H9 (cell line): ENCODE data around the gene TGFA. TPM values are rescaled to one million over a fixed set of nuclear protein-coding genes. Genes with fewer than 3 reads are reported as not detected.

Experiments
- DNase-seq: peaks from one replicate; pipeline ENCODE4 v3.0.0-alpha.2; 2017
- H2AFZ ChIP-seq: one replicate; pipeline ENCODE4 v1.6.1; 2013; ENCODE audit warnings: mild to moderate bottlenecking, low read length, control low read depth, moderate library complexity
- H2AK5ac ChIP-seq: 2 replicates; pipeline ENCODE4 v1.6.1; 2013; ENCODE audit warnings: low read length, control low read depth, mixed read lengths; ENCODE audit not compliant: insufficient read length
- H2BK120ac ChIP-seq: one replicate; pipeline ENCODE4 v1.6.1; 2013; ENCODE audit warnings: low read depth, mild to moderate bottlenecking, low read length, control low read depth, inconsistent platforms; ENCODE audit not compliant: poor library complexity, severe bottlenecking
- H2BK12ac ChIP-seq: 2 replicates; pipeline ENCODE4 v1.6.1; 2013; ENCODE audit warnings: low read length, control low read depth, mixed read lengths, low read depth; ENCODE audit not compliant: insufficient read length
- H2BK15ac ChIP-seq: 2 replicates; pipeline ENCODE4 v1.6.1; 2013; ENCODE audit warnings: low read depth, low read length, control low read depth
- H2BK20ac ChIP-seq: one replicate; pipeline ENCODE4 v1.6.1; 2013; ENCODE audit warnings: low read depth, mild to moderate bottlenecking, low read length, control low read depth, inconsistent platforms; ENCODE audit not compliant: poor library complexity, severe bottlenecking
- H2BK5ac ChIP-seq: 2 replicates; pipeline ENCODE4 v1.6.1; 2013; ENCODE audit warnings: low read length, control low read depth, mixed read lengths; ENCODE audit not compliant: insufficient read length
- H3K14ac ChIP-seq: 2 replicates; pipeline ENCODE4 v1.6.1; 2013; ENCODE audit warnings: low read length, control low read depth; ENCODE audit not compliant: insufficient read depth
- H3K18ac ChIP-seq: 2 replicates; pipeline ENCODE4 v1.6.1; 2013; ENCODE audit warnings: low read depth, mild to moderate bottlenecking, mixed read lengths, low read length, control low read depth; ENCODE audit not compliant: insufficient read length
- H3K23ac ChIP-seq: 2 replicates; pipeline ENCODE4 v1.6.1; 2013; ENCODE audit warnings: low read length, control low read depth, mixed read lengths, low read depth; ENCODE audit not compliant: insufficient read length
- H3K23me2 ChIP-seq: 2 replicates; pipeline ENCODE4 v1.6.1; 2013; ENCODE audit warnings: low read depth, mild to moderate bottlenecking, mixed read lengths, low read length, control low read depth; ENCODE audit not compliant: insufficient read length, poor library complexity, severe bottlenecking
- H3K27ac ChIP-seq: 2 replicates; pipeline ENCODE4 v1.5.1; 2013; ENCODE audit warnings: low read length, control low read depth, mixed read lengths, low read depth; ENCODE audit not compliant: insufficient read length
- H3K27me3 ChIP-seq: 2 replicates; pipeline ENCODE4 v1.6.1; 2013; ENCODE audit warnings: low read length, control low read depth, inconsistent platforms; ENCODE audit not compliant: insufficient read depth
- H3K4ac ChIP-seq: 2 replicates; pipeline ENCODE4 v1.6.1; 2013; ENCODE audit warnings: low read depth, mild to moderate bottlenecking, control low read depth, inconsistent platforms, low read length, moderate library complexity
- H3K4me1 ChIP-seq: 2 replicates; pipeline ENCODE4 v1.6.1; 2013; ENCODE audit warnings: low read length, control low read depth, inconsistent platforms; ENCODE audit not compliant: insufficient read depth
- H3K4me2 ChIP-seq: 2 replicates; pipeline ENCODE4 v1.6.1; 2013; ENCODE audit warnings: low read length, control low read depth, mixed read lengths; ENCODE audit not compliant: insufficient read length, insufficient read depth
- H3K56ac ChIP-seq: 2 replicates; pipeline ENCODE4 v1.6.1; 2013; ENCODE audit warnings: low read depth, mild to moderate bottlenecking, mixed read lengths, low read length, control low read depth; ENCODE audit not compliant: insufficient read length
- H3K79me1 ChIP-seq: 2 replicates; pipeline ENCODE4 v1.6.1; 2013; ENCODE audit warnings: low read depth, mild to moderate bottlenecking, moderate library complexity, low read length, control low read depth, inconsistent platforms; ENCODE audit not compliant: insufficient read depth, poor library complexity, severe bottlenecking
- H3K79me2 ChIP-seq: 2 replicates; pipeline ENCODE4 v1.6.1; 2013; ENCODE audit warnings: low read length, control low read depth, inconsistent platforms; ENCODE audit not compliant: insufficient read depth
- H3K9ac ChIP-seq: 2 replicates; pipeline ENCODE4 v1.6.1; 2013; ENCODE audit warnings: low read length, control low read depth, mixed read lengths; ENCODE audit not compliant: insufficient read length; ENCODE audit errors: extremely low read depth
- H3K9me3 ChIP-seq: one replicate; pipeline ENCODE4 v1.6.1; 2013; ENCODE audit warnings: low read depth, low read length, inconsistent platforms; ENCODE audit not compliant: control insufficient read depth
- H3T11ph ChIP-seq: one replicate; pipeline ENCODE4 v1.6.1; 2013; ENCODE audit warnings: mild to moderate bottlenecking, low read length, control low read depth, inconsistent platforms
- H4K20me1 ChIP-seq: one replicate; pipeline ENCODE4 v1.6.1; 2013; ENCODE audit not compliant: control insufficient read depth, insufficient read length, insufficient read depth
- H4K5ac ChIP-seq: 2 replicates; pipeline ENCODE4 v1.6.1; 2013; ENCODE audit warnings: low read depth, mild to moderate bottlenecking, mixed read lengths, low read length, control low read depth; ENCODE audit not compliant: insufficient read length
- H4K8ac ChIP-seq: replicated peaks from 2 replicates; pipeline ENCODE4 v1.6.1; 2013; ENCODE audit warnings: low read length, control low read depth, mixed read lengths, low read depth; ENCODE audit not compliant: insufficient read length
- H4K91ac ChIP-seq: 2 replicates; pipeline ENCODE4 v1.6.1; 2013; ENCODE audit warnings: low read depth, mild to moderate bottlenecking, moderate library complexity, mixed read lengths, low read length, control low read depth; ENCODE audit not compliant: insufficient read length
- H3K27ac Mint-ChIP-seq, 3 experiments: 2 replicates in 2 of 3; 3 replicates in 1 of 3; pipeline ENCODE4 v1.8.0; 2020 to 2021; ENCODE audit warnings: mixed read lengths in 3 of 3, mild to moderate bottlenecking in 1 of 3, moderate library complexity in 1 of 3
- H3K27me3 Mint-ChIP-seq: 2 replicates; pipeline ENCODE4 v1.8.0; 2021; ENCODE audit warnings: low read depth, mild to moderate bottlenecking, moderate library complexity, mixed read lengths
- H3K36me3 Mint-ChIP-seq, 3 experiments: 2 replicates in 2 of 3; 3 replicates in 1 of 3; pipeline ENCODE4 v1.8.0; 2020 to 2021; ENCODE audit warnings: low read depth in 3 of 3, mixed read lengths in 3 of 3; ENCODE audit not compliant: insufficient read depth in 1 of 3
- H3K4me1 Mint-ChIP-seq, 2 experiments: 2 replicates each; pipeline ENCODE4 v1.8.0; 2020; ENCODE audit warnings: mixed read lengths in 2 of 2
- H3K4me3 Mint-ChIP-seq, 2 experiments: 2 replicates in 1 of 2; 3 replicates in 1 of 2; pipeline ENCODE4 v1.8.0; 2020 to 2021; ENCODE audit warnings: mild to moderate bottlenecking in 2 of 2, mixed read lengths in 2 of 2, moderate library complexity in 1 of 2
- H3K9me3 Mint-ChIP-seq, 2 experiments: 2 replicates in 1 of 2; 3 replicates in 1 of 2; pipeline ENCODE4 v1.8.0; 2020; ENCODE audit warnings: mild to moderate bottlenecking in 2 of 2, mixed read lengths in 2 of 2, moderate library complexity in 1 of 2
- CTCF ChIP-seq: fragments of 200-600 bp; sonication (generic); conservative IDR thresholded peaks from 3 replicates; pipeline ENCODE4 v1.8.0; 2021; ENCODE audit warnings: antibody characterized with exemption, mild to moderate bottlenecking
- WGBS: extraction: QIAGEN DNeasy Blood & Tissue Kit; methylation state at CpG from one replicate; pipeline ENCODE4 v1.1.7; 2013; ENCODE audit warnings: missing lambda C conversion rate, low lambda C conversion rate, mixed read lengths; ENCODE audit not compliant: insufficient read length; ENCODE audit errors: extremely low coverage; 5-methylcytosine and 5-hydroxymethylcytosine counted together
- total RNA-seq: library from RNA; stranded (reverse); gene quantifications from 2 replicates; pipeline ENCODE4 v1.2.1, GENCODE V29; 2021

The TGFA gene
- total RNA-seq, 1 experiment from 2014 or later: 3.3 TPM

DNA sequence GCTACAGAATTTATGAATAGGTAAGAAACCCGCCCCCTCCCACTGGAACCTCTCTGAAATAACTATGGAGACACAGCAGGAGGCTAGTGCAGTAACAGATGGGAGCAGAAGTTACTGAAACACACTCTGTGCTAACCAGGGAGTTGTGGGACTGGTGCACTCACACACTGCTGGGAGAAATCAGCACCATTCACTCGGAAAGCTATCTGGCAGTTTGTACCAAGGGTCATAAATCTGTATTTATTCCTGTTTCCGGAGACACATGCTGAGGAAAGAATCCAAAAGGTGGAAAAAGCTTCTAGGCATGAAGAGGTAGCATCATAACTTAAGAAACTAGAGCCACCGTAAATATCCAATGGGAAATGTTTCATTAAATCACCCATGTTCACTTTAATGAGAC lies 39.9 kb downstream of the TGFA start:
- Histone ChIP-seq H2AFZ (no peak overlapping the region), H3T11ph (no peak overlapping the region), H2BK20ac (no peak overlapping the region), H4K20me1 (no peaks in the 10 kb centered on the region), H3K4me2 (no peak overlapping the region), H3K4ac (no peak overlapping the region), H3K79me2 (no peaks in the 10 kb centered on the region), H2BK5ac (no peak overlapping the region), H3K23me2 (no peaks in the 10 kb centered on the region), H3K9ac (no peak overlapping the region), H3K27me3 (no peaks in the 10 kb centered on the region), H3K4me1 (peaks cover 1% of the 10 kb centered on the region), H2BK12ac (no peak overlapping the region), H3K9me3 (no peaks in the 10 kb centered on the region), H4K91ac (no peak overlapping the region), H2BK15ac (no peak overlapping the region), H3K56ac (no peak overlapping the region), H3K79me1 (no peaks in the 10 kb centered on the region), H2AK5ac (no peak overlapping the region), H3K14ac (no peak overlapping the region), H3K18ac (no peak overlapping the region), H2BK120ac (no peak overlapping the region), H4K8ac (no peak overlapping the region), H3K23ac (no peak overlapping the region), H3K27ac (no peak overlapping the region), H4K5ac (no peak overlapping the region)
- WGBS: no CpG with 5 or more reads among the region's 4 CpGs
- Mint-ChIP-seq H3K36me3 (no peaks in the 10 kb centered on the region), H3K4me1 (peaks cover 14 to 19% of the 10 kb centered on the region in 2 experiments), H3K4me3 (no peak overlapping the region), H3K9me3 (no peaks in the 10 kb centered on the region), H3K27ac (no peak overlapping the region), H3K27me3 (no peaks in the 10 kb centered on the region)
- TF ChIP-seq CTCF: no peak
- no peak for DNase-seq
